A673 (cell line): ENCODE results near the gene TMEM30B.

Experiments
- CTCF ChIP-seq: fragments of 300-800, 200-600 bp; sonication (generic); conservative IDR thresholded peaks from 2 replicates; pipeline ENCODE4 v1.5.1; 2017; ENCODE audit warnings: low read depth, mild to moderate bottlenecking, antibody characterized with exemption, low read length, moderate library complexity, mixed read lengths
- EZH2 ChIP-seq: fragments of 200-600 bp; sonication (generic); IDR thresholded peaks from 2 replicates; pipeline ENCODE4 v1.6.1; 2017; ENCODE audit warnings: borderline replicate concordance, low read depth, mild to moderate bottlenecking, mixed read lengths, antibody characterized with exemption, low read length; ENCODE audit not compliant: poor library complexity, severe bottlenecking

GRCh38 chr14:61321385-61322010 is 40.4 kb upstream of the TMEM30B start, which contains the start of gene PRKCH:
- TF ChIP-seq CTCF (peak; percentile 26; the same call in 1 of the 2 replicates), EZH2 (no peak)
